ENCODE results near the gene TRPM2.

GRCh38 chr21:44461005-44461404 is 107.6 kb downstream of the TRPM2 start:
- TF ChIP-seq CTCF (IDR thresholded peaks at IDR 0.05), result no peak
- no peak for TF ChIP-seq POLR2A (IDR thresholded peaks at IDR 0.05; ENCODE audit: low read depth)
- TF ChIP-seq POLR2AphosphoS5 (IDR thresholded peaks at IDR 0.05), result no peak
